Stimulated activated CD4-positive, alpha-beta T cell treated with anti-CD3 and anti-CD28 coated beads, Interleukin-12 subunit alpha, Interleukin-12 subunit beta, amount 100 ng/mL, for 24 hours (primary cell): ENCODE data around the gene PNO1.

ENCODE experiments used
- DNase-seq, 2 experiments: peaks; one replicate each; pipeline ENCODE4 v3.0.0-alpha.2; 2020; ENCODE audit warnings: low read depth in 2 of 2

The PNO1 gene

DNA sequence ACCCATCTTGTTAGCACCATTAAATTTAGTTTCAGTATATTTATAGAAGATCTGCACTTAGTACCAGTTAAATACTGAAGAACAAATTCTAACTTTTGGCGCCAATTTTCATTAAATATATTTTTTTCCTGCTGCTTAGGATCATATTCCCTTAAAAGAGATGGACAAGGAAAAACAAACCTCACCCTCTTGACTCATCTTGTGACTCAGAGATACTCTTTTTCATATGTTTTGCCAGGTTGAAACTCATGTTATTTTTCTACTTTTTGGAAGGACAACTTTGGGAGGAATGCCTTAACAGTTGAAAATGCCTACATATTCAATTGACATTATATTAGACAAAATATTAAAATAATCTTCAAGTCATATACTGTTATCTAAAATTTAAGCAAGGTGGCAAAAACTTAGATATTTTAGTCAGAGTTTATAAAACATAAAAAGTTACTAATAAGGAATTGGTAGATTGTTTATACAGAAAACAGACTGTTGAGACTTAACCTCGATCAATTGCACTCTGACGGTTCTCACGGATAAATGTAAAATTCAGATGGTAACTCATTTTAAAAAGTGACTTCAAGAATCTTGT lies 36.2 kb downstream of the PNO1 start:
- DNase-seq = no peak

DNA sequence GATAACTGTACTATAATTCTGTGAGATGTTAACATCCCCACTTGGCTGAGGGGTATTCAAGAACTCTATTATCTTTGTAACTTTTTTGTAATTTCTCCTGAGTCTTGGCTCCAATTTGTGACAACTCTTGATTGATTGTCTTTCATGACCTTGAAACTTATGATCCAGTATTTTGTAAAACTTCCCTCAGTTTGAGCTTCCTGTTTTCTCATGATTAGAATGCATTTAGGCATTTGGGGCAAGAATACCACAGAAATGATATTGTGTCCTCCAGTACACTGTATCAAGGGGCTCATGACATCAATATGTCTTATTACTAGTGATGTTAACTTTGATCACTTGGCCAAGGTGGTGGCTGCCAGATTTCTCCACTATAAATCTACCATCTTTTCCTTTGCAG lies 37.4 kb downstream of the PNO1 start:
- DNase-seq = no peak

DNA sequence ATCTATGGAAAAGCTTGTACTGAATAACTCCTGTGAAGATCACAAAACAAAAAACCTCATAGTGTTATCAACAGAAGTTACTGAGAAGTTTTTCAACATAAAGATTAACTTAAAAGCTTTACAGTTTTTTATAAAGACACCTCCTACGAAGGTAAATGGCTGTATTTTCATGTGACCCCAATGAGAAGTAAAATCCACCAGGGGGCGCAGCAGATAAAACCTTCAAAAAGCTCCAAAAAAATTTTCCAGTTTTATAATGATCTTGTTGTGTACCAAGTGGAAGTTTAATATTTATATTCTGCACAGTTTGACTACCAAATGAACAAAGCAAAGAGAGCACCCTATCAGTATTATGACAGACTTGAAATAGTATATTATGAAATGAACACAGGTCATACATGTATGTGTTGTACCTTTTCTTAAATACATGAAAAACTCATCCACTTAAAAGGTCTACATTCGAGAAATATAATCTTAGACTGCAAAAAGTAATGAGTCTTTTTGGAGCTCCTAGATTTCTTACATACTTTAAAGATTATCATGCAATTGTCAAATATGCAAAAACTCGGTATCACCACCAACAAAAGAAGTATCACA lies 38.5 kb downstream of the PNO1 start:
- no peak for DNase-seq

DNA sequence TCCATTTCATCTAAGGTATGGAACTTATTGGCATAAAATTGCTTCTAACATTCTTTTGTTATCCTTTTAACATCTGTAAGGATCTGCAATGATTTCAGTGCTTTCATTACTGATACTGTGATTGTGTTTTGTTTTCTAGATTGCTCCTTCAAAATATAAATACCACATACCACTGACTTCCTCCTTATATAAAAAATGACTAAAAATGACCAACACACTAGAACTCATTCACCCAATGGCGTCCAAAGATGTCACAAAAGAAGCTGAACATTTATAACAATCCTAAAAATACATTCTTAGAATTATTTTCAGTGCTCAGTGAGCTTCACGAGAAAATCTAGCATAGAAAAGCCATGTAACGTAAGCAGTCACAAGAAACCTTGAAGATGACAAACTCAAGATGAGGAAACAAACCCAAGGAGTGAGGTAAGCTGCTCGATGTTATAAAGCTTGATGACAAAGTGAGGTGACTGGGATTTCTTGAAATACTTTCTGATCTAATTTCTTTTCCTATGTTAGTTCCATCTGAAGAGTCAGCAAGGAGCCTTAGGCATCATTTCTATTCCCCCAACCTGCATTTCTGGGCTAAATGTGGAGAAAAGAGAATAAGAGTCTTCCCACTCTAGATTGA lies 42.6 kb downstream of the PNO1 start:
- no peak for DNase-seq

DNA sequence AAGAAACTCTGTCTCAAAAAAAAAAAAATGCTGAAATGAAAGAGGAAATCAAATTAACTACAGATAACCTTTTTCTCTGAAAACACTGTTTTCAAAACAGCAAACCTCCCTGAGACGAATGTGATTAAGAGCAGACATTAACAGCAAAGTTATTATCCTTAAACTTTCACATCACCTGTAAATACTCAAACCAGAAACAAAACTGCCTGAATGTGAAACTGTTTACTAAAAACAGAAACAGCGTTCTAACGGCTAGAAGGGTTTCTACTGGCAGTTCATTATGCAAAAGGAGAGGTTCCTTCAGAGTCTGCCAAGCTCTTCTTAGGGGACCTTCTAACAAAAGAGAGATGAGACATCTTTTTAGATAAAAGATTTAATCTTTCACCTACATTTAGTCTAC lies 45.9 kb downstream of the PNO1 start:
- DNase-seq = no peak

DNA sequence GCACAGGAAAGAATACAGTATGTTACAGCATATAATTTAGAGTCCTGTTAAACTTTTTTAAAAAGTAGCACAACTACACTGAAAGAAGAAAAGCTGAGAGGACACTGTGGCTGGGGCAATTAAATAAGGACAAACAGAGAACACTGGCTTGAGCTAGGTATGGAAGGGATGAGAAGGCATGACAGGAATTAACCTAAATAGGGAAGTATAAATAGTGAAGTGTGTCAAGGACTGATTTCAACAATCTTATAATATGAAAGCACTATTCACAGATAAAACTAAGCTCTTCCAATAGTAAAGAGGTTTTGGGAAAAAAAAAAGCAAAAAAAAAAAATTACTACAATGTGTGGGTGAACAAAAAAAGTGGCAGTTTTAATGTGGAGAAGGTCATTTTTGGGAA lies 49.1 kb downstream of the PNO1 start:
- DNase-seq = no peak

DNA sequence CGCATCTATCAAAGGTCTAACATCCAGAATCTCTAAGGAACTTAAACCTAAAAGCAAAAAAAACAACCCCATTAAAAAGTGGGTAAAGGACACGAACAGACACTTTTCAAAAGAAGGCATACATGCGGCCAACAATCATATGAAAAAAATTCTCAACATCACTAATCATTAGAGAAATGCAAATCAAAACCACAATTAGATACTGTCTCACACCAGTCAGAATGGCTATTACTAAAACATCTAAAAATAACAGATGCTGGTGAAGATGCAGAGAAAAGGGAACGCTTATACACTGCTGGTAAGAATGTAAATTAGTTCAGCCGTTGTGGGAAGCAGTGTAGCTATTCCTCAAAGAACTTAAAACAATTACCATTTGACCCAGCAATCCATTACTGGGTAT lies 56.7 kb downstream of the PNO1 start:
- no peak for DNase-seq

DNA sequence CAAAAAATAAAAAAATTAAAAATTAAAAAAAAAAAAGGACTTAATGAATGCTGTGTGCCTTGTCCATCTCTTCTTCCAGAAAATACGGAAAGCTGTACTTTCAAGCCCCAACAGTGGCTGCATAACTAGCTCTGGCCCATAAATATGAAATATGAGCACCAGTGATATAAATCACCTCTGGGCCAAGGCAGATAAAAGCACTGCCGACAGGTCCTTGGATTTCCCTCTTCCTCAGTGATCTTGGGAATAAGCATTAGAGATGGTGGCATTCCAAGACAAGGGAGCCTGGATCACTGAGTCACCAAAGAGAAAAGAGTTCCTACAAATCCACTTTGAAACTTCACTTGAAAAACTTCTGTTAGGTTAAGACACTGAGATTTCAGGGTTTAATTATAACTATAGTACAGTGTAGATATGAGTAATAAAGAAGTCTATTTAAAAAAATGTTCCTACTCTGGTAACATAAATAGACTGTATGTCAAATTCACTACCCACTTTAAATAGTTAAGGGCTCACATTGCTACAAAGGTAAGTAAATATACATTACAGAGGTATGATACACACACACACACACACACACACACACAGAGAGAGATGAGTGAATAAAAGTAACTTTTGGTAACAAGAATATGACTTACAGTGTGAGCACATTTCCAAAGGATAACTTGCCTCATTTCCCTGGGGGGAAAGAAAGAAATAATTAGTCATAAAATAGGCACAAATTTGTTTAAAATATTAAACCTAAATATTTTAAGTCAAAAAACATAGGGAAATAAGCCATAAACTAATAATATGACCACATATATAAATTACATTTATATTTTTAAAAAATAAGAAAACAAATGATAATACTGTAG lies 59.0 kb downstream of the PNO1 start:
- DNase-seq = no peak

DNA sequence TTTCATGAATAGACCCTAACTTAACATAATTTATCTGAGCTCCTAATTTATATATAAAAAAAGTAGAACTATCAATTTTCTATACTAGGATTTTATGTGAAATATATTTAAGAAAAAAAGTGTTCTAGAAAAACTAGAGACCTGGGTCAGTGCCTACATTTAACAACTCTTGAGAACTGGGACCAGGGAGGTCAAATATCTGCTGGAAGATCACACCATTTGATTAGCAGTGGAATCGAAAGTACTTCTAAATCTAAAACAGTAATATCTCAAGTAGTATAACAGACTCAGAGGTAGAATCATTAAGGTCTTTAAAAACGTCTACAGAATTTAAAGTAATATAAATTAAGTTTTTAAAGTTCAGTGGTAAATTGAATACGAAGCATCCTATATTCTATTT lies 60.0 kb downstream of the PNO1 start:
- no peak for DNase-seq

DNA sequence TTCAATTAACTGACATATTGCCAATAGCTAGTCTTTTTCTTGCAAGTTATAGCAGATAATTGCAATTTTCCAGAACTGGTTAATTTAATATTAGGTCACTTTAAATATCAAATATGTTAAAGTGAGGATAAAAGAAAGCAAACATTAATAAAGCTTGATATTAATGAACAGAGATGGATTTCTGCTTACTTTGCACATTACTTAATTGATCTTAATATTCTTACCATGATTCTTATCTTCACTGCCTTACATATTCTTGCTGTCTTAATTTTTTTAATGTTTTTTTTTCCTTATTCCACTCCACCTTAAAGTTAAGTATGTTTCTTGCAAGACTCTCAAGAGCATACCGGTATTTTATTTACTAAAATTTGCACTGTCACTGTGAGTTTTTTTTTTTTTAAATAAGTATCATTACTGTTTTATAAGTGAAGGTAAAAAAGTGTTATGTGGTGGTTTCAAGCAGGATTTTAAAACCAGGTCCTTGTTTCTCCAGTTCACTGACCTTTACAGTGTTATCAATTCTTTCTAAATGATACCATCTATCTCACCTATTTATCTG lies 60.7 kb downstream of the PNO1 start:
- no peak for DNase-seq

DNA sequence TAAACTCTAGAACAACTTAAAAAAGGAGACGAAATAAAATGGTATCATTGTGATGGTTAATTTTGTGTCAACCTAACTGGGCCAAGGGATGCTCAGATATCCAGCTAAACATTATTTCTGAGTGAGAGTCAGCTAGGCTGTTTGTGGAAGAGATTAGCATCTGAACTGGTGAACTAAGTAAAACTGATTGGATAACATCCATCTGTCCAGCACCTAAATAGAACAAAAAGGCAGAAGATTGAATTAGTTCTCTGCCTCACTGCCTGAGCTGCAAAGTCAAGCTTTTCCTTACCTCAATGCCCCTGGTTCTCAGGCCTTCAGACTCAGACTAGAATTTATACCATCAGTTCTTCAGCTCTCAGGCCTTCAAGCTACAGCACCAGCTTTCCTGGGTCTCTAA lies 64.6 kb downstream of the PNO1 start:
- DNase-seq = no peak

DNA sequence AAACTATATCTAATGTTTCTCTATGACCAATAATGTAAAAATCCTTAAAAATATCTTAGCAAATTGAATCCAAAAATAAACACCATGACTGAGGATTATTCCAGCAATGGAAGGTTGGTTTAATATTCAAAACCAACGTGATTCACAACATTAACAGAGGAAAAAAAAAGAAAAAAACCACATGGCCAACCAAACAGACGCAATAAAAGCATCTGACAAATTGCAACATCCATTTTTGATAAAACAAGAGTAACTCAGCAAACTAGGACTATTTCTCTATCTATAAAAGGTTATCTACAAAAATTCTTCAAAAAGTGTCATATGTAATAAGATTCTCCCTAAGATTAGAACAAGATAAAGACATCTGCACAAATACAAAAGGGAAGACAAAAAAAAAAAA lies 65.7 kb downstream of the PNO1 start:
- DNase-seq = no peak

DNA sequence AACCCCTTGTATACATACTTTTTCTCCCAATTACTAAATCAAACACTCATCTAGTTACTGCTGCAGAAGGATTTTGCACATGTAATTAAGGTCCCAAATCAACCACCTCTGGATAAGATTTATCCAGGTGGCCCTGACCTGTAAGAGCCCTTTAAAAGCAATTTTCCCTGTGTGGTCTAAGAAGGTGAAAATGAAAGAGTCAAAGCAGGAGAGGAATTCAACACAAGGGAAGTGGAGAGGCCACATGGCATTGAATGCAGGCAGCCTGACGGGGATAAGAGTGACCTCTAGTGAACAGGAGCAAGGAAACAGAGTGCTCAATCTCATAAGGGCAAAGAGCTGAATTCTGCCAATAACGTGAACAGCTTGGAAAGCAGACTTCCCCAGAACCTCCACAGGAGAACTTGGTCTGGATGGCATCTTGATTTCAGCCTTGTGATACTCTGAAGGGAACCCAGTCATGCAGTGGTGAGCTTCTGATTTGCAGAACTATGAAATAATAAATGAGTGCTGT lies 67.5 kb downstream of the PNO1 start:
- no peak for DNase-seq
